Measurements from ENCODE around the gene NPAS3. TPM values are rescaled to one million over a fixed set of nuclear protein-coding genes. Genes with fewer than 3 reads are reported as not detected.

NPAS3 gene
- total and polyA plus RNA-seq, 2 of the 8 experiments (the other 6 are each of a cell fraction or from before 2014, with no cell fraction given) = 0.11 to 0.60 TPM

DNA sequence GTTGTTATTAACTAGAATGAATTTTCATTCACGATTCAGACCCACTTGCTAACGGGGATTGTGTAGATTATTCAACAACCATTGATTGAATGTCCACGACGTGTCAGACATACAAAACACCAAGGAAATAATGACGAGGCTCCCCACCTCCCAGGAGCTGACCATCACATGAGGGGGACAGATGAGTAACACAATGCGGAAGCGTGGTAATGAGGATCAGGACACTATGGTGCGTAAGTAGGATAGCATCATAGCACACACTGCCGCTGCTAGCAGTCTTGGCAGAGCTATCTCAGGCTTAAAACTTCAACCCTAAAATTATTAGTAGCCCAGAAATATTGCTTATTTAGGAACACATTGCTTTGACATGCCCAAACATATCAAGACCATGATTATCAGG, 746.3 kb downstream of the NPAS3 start:
- H3K9me3 ChIP-seq (ENCODE audit: insufficient read depth in 2 of 2, low read depth in 1 of 2, low read length in 1 of 2) = no peaks in the 10 kb centered on the region
- H3K27ac ChIP-seq (ENCODE audit: low read depth, low read length) = no peak overlapping the region
- no peaks in the 10 kb centered on the region for H3K23me2 ChIP-seq (ENCODE audit: low read depth, low read length)
- no peak overlapping the region for H4K91ac ChIP-seq (replicated peaks; ENCODE audit: insufficient read length, low read length)
- 94% methylated on average over 9 of the region's 9 CpGs; no CpG with 5 or more reads in 1 of the 2 experiments for WGBS, 2 experiments (ENCODE audit: extremely low coverage in 1 of 2, insufficient coverage in 1 of 2, insufficient read length in 1 of 2, insufficient replicate concordance in 2 of 2, low coverage in 1 of 2, low lambda C conversion rate in 2 of 2, missing lambda C conversion rate in 1 of 2)
- no peaks in the 10 kb centered on the region for H4K20me1 ChIP-seq (replicated peaks in 1 of 2; ENCODE audit: control insufficient read depth in 1 of 2, insufficient read depth in 2 of 2, low read length in 2 of 2)
- H2AFZ ChIP-seq (ENCODE audit: low read length) = no peak overlapping the region
- H2BK120ac ChIP-seq (replicated peaks; ENCODE audit: low read depth, low read length) = no peak overlapping the region
- no peak overlapping the region for H3K4me2 ChIP-seq (ENCODE audit: insufficient read depth in 1 of 2, low read depth in 2 of 2, low read length in 2 of 2)
- no peaks in the 10 kb centered on the region for H3K79me2 ChIP-seq (ENCODE audit: control insufficient read depth in 1 of 2, insufficient read depth in 2 of 2, low read length in 2 of 2)
- H4K8ac ChIP-seq (ENCODE audit: extremely low read depth, insufficient read depth, low read length) = no peak overlapping the region
- no peak overlapping the region; the same call in 1 of the 2 replicates for H2BK5ac ChIP-seq (ENCODE audit: low read depth, low read length)
- H2BK15ac ChIP-seq (ENCODE audit: low read length) = no peak overlapping the region
- no peaks in the 10 kb centered on the region for H3K79me1 ChIP-seq (ENCODE audit: low read depth, low read length)
- no peaks in the 10 kb centered on the region for H3K36me3 ChIP-seq (ENCODE audit: control insufficient read depth in 2 of 4, insufficient read depth in 4 of 4, low read length in 3 of 4)
- H3K4me3 ChIP-seq (ENCODE audit: extremely low read depth in 1 of 4, insufficient read depth in 2 of 4, low read depth in 3 of 4, low read length in 4 of 4) = no peak overlapping the region
- H2BK12ac ChIP-seq (ENCODE audit: low read depth, low read length) = no peak overlapping the region
- H3K4me1 ChIP-seq (replicated peaks in 1 of 4; ENCODE audit: control insufficient read depth in 3 of 4, insufficient read depth in 4 of 4, low read length in 3 of 4) = no peaks in the 10 kb centered on the region
- FAIRE-seq (no peak), DNase-seq (ENCODE audit: low read depth in 1 of 2, low spot score in 2 of 2) (no peak)
- H3K18ac ChIP-seq (ENCODE audit: extremely low read depth, low read length) = no peak overlapping the region
- no peak overlapping the region for H3K56ac ChIP-seq (replicated peaks; ENCODE audit: insufficient read length, low read depth, low read length)
- no peak overlapping the region for H2AK5ac ChIP-seq (ENCODE audit: low read depth, low read length)
- no peak overlapping the region for H3K4ac ChIP-seq (replicated peaks; ENCODE audit: insufficient read length, low read depth, low read length)
- ChIA-PET CTCF (ENCODE audit: partially characterized antibody) (interaction anchor here (1.0 kb wide), 1 partner anchor 16 kb away, joined by 3 read pairs; no protein-coding TSS in a partner anchor), POLR2A (ENCODE audit: partially characterized antibody) (no interaction called here)
- no peak overlapping the region for H2BK20ac ChIP-seq (ENCODE audit: low read length)
- H3K9ac ChIP-seq (replicated peaks in 1 of 4; ENCODE audit: extremely low read depth in 1 of 4, low read depth in 3 of 4, low read length in 3 of 4) = no peak overlapping the region
- no peak overlapping the region for H3K23ac ChIP-seq (ENCODE audit: insufficient read length)
- no peak overlapping the region for H4K5ac ChIP-seq (ENCODE audit: insufficient read length, low read depth, low read length)
- H3K14ac ChIP-seq (ENCODE audit: insufficient read length) = no peak overlapping the region
- no peaks in the 10 kb centered on the region for H3K27me3 ChIP-seq (replicated peaks in 1 of 4; ENCODE audit: control insufficient read depth in 3 of 4, extremely low read depth in 1 of 4, insufficient read depth in 3 of 4, low read length in 3 of 4)
- no peak for TF ChIP-seq CBX5 (IDR thresholded peaks at IDR 0.05; ENCODE audit: low read depth, low read length)
- TF ChIP-seq SIN3A (conservative IDR thresholded peaks at IDR 0.05 in 1 of 2, IDR thresholded peaks at IDR 0.05 in 1 of 2; ENCODE audit: low read depth in 1 of 2, low read length in 2 of 2) = no peak
- TF ChIP-seq, protein P1, sequence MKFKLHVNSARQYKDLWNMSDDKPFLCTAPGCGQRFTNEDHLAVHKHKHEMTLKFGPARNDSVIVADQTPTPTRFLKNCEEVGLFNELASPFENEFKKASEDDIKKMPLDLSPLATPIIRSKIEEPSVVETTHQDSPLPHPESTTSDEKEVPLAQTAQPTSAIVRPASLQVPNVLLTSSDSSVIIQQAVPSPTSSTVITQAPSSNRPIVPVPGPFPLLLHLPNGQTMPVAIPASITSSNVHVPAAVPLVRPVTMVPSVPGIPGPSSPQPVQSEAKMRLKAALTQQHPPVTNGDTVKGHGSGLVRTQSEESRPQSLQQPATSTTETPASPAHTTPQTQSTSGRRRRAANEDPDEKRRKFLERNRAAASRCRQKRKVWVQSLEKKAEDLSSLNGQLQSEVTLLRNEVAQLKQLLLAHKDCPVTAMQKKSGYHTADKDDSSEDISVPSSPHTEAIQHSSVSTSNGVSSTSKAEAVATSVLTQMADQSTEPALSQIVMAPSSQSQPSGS (IDR thresholded peaks at IDR 0.05; ENCODE audit: low read length) = no peak
- TF ChIP-seq RFX5 (IDR thresholded peaks at IDR 0.05; ENCODE audit: borderline replicate concordance, low read depth, low read length) = no peak
- TF ChIP-seq PHF8 (conservative IDR thresholded peaks at IDR 0.05; ENCODE audit: low read depth, low read length) = no peak
- no peak for TF ChIP-seq SIRT6 (IDR thresholded peaks at IDR 0.05; ENCODE audit: low read length)
- TF ChIP-seq NRF1 (IDR thresholded peaks at IDR 0.05; ENCODE audit: low read depth, low read length) = no peak
- no peak for TF ChIP-seq POLR2AphosphoS5 (IDR thresholded peaks at IDR 0.05; ENCODE audit: low read depth, low read length)
- TF ChIP-seq BRCA1 (IDR thresholded peaks at IDR 0.05; ENCODE audit: low read depth, low read length) = no peak
- TF ChIP-seq RXRA (IDR thresholded peaks at IDR 0.05; ENCODE audit: insufficient read depth, low read depth, low read length) = no peak
- TF ChIP-seq POU5F1 (IDR thresholded peaks at IDR 0.05; ENCODE audit: low read depth, low read length) = no peak
- no peak for TF ChIP-seq BACH1 (IDR thresholded peaks at IDR 0.05; ENCODE audit: low read length)
- no peak for TF ChIP-seq SP1 (IDR thresholded peaks at IDR 0.05; ENCODE audit: low read depth, low read length)
- no peak for TF ChIP-seq KDM1A (IDR thresholded peaks at IDR 0.05; ENCODE audit: borderline replicate concordance, low read length)

Data from H1 (cell line).